HAP-1 (cell line): ENCODE results near the gene IL1RL2.

ENCODE experiments used
- DNase-seq, 2 experiments: peaks; one replicate each; pipeline ENCODE4 v3.0.0-alpha.2; 2016 to 2020; ENCODE audit warnings: low spot score in 2 of 2
- H3K27me3 ChIP-seq: fragments of 250-450 bp; sonication (Bioruptor Pico); 2 replicates; pipeline ENCODE4 v1.5.1; 2020; ENCODE audit warnings: low read depth, mild to moderate bottlenecking, moderate library complexity
- H3K36me3 ChIP-seq: fragments of 250-450 bp; sonication (Bioruptor Pico); replicated peaks from 2 replicates; pipeline ENCODE4 v1.5.1; 2020; ENCODE audit warnings: mild to moderate bottlenecking
- H3K4me1 ChIP-seq: fragments of 250-450 bp; sonication (Bioruptor Pico); 2 replicates; pipeline ENCODE4 v1.5.1; 2020; ENCODE audit warnings: mild to moderate bottlenecking
- H3K4me3 ChIP-seq: fragments of 250-450 bp; sonication (Bioruptor Pico); 2 replicates; pipeline ENCODE4 v1.5.1; 2020; ENCODE audit warnings: mild to moderate bottlenecking, moderate library complexity
- H3K9me3 ChIP-seq: fragments of 250-450 bp; sonication (Bioruptor Pico); 2 replicates; pipeline ENCODE4 v1.5.1; 2020; ENCODE audit warnings: mild to moderate bottlenecking, moderate library complexity
- in situ Hi-C: fragments of 300-500 bp; cut with MboI; formaldehyde crosslinking; loops from 3 replicates; pipeline ENCODE4 v1.14.3; 2020; ENCODE audit warnings: low sequenced_read_pairs, inconsistent platforms, mixed read lengths

IL1RL2 gene

DNA sequence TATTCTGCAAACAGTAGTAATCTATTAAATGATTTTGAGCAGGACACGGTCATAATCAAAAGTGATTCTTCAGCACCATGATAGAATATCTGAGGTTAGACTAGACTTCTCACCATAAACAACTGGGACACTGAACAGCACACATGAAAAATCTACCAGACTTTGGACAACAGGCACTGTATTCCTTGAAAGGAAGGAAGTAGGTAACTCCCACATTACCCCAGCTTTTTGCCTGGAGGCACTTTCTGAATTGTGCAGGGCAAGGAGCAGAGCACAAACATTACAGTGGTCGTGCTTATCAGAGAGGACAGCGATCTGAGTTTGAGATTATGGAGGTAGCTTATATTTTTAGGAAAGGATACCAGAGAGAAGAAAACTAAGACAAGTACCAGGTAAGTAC is 99.2 kb downstream of the IL1RL2 start:
- DNase-seq: no peak
- Histone ChIP-seq H3K4me3 (no peak overlapping the region), H3K4me1 (no peaks in the 10 kb centered on the region), H3K27me3 (no peaks in the 10 kb centered on the region), H3K9me3 (no peaks in the 10 kb centered on the region), H3K36me3 (no peaks in the 10 kb centered on the region)
- in situ Hi-C loops: no loop called here

DNA sequence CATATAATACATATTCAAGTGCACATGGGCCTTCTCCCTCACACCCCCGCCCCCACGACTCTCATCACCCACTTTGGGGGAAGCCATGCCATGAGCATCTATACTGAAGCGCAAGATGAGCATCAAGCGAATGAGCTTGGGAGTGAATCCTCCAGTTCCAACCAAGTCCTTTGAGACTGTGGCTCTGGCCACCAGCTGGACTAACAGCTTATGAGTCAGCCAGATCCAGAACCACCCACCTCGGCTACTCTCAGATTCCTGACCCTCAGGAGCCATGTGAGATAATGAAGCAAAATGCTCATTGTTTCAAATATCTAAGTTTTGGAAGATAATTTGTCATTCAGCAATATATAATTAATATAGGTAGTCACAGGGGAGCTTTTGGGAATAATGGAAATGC is 102.3 kb downstream of the IL1RL2 start:
- no peak for DNase-seq
- Histone ChIP-seq H3K9me3 (no peaks in the 10 kb centered on the region), H3K4me3 (no peak overlapping the region), H3K36me3 (no peaks in the 10 kb centered on the region), H3K4me1 (no peaks in the 10 kb centered on the region), H3K27me3 (no peaks in the 10 kb centered on the region)
- in situ Hi-C loops: no loop called here
